ENCODE results near the gene CYB561. TPM values are rescaled to one million over a fixed set of nuclear protein-coding genes. Genes with fewer than 3 reads are reported as not detected.

Gene CYB561
- total and polyA plus RNA-seq, 2 experiments from 2014 or later: 13.7 to 30.9 TPM

GRCh38 chr17:63387656-63388340 is 58.3 kb downstream of the CYB561 start:
- Histone ChIP-seq H3K4me1 (ENCODE audit: insufficient read depth) (no peaks in the 10 kb centered on the region), H3K9me2 (ENCODE audit: insufficient read depth) (no peaks in the 10 kb centered on the region), H3K4me3 (no peak overlapping the region), H3K79me2 (replicated peaks; ENCODE audit: insufficient read depth) (no peaks in the 10 kb centered on the region), H3K27me3 (ENCODE audit: insufficient read depth) (no peaks in the 10 kb centered on the region), H3K36me3 (ENCODE audit: insufficient read depth) (no peaks in the 10 kb centered on the region; the same call in 1 of the 2 replicates), H2AFZ (no peak overlapping the region), H4K20me1 (replicated peaks; ENCODE audit: insufficient read depth) (no peaks in the 10 kb centered on the region), H3K4me2 (no peak overlapping the region), H3K27ac (ENCODE audit: low read depth) (no peak overlapping the region), H3F3A (replicated peaks; ENCODE audit: low read depth) (no peaks in the 10 kb centered on the region)
- Mint-ChIP-seq H3K9me3 (no peaks in the 10 kb centered on the region), H3K27ac (no peak overlapping the region), H3K36me3 (ENCODE audit: low read depth) (no peaks in the 10 kb centered on the region), H3K27me3 (ENCODE audit: insufficient read depth, low read depth, poor library complexity) (peaks cover 2% of the 10 kb centered on the region), H3K4me3 (no peak overlapping the region), H3K4me1 (no peaks in the 10 kb centered on the region)
- ATAC-seq: no peak
- no peak for DNase-seq (ENCODE audit: low spot score)
- TF ChIP-seq CTCF (conservative IDR thresholded peaks at IDR 0.05; ENCODE audit: low read depth in 2 of 2) (no peak), CREB1 (CRISPR knock-in tag; IDR thresholded peaks at IDR 0.05; ENCODE audit: low read depth) (no peak), ZNF331 (CRISPR knock-in tag; IDR thresholded peaks at IDR 0.05; ENCODE audit: low read depth) (no peak), EZH2 (IDR thresholded peaks at IDR 0.05; ENCODE audit: low read depth, unreplicated experiment) (no peak), EZH2phosphoT487 (IDR thresholded peaks at IDR 0.05; ENCODE audit: unreplicated experiment) (no peak), ZNF462 (CRISPR knock-in tag; IDR thresholded peaks at IDR 0.05) (no peak), POLR2AphosphoS5 (IDR thresholded peaks at IDR 0.05; ENCODE audit: low read depth) (no peak), NANOG (IDR thresholded peaks at IDR 0.05; ENCODE audit: borderline replicate concordance) (no peak), ETS1 (IDR thresholded peaks at IDR 0.05) (no peak), REST (IDR thresholded peaks at IDR 0.05; ENCODE audit: unreplicated experiment) (no peak), STAT1 (IDR thresholded peaks at IDR 0.05; ENCODE audit: unreplicated experiment) (no peak), ZNF114 (CRISPR knock-in tag; IDR thresholded peaks at IDR 0.05) (no peak)

Measured in GM23338 (cell line).